Measurements from ENCODE around the gene AFAP1. TPM values are rescaled to one million over a fixed set of nuclear protein-coding genes. Genes with fewer than 3 reads are reported as not detected.
A peak's percentile ranks its signal among the peaks of the same experiment; 100 is the strongest.

AFAP1 gene
- total and polyA plus RNA-seq, 2 of the 4 experiments (the other 2 are of a cell fraction), result 48.2 to 80.9 TPM

GRCh38 chr4:7880683-7881082 lies 59.0 kb downstream of the AFAP1 start:
- H2BK15ac ChIP-seq (ENCODE audit: low read depth, low read length), result peak overlapping the region; percentile 12; the same call in 2 of the 3 replicates
- peak overlapping the region; percentile 21 for H3K4ac ChIP-seq (ENCODE audit: low read depth, low read length)
- TF ChIP-seq POLR2A (IDR thresholded peaks at IDR 0.05; ENCODE audit: low read depth, low read length), result no peak
- TF ChIP-seq SMC3 (IDR thresholded peaks at IDR 0.05; ENCODE audit: low read depth, low read length), result no peak
- TF ChIP-seq RCOR1 (IDR thresholded peaks at IDR 0.05; ENCODE audit: insufficient replicate concordance, low read length), result no peak
- no peak for TF ChIP-seq RAD21 (IDR thresholded peaks at IDR 0.05; ENCODE audit: low read length)
- no peak for TF ChIP-seq MAFK (IDR thresholded peaks at IDR 0.05; ENCODE audit: low read depth, low read length)
- no peak for TF ChIP-seq RFX5 (IDR thresholded peaks at IDR 0.05; ENCODE audit: low read depth, low read length)
- peak overlapping the region; percentile 76; the same call in 1 of the 2 replicates for H4K5ac ChIP-seq (ENCODE audit: low read depth, low read length)
- peaks cover 6 to 75% of the 10 kb centered on the region in 2 experiments for H3K79me1 ChIP-seq (ENCODE audit: low read depth in 1 of 2, low read length in 2 of 2)
- H4K20me1 ChIP-seq (ENCODE audit: insufficient read depth, low read length), result peaks cover 77% of the 10 kb centered on the region
- no CpG with 5 or more reads among the region's 7 CpGs for WGBS, 2 experiments (ENCODE audit: extremely low coverage in 2 of 2, insufficient read length in 1 of 2)
- H3K23ac ChIP-seq (ENCODE audit: low read depth, low read length), result no peak overlapping the region
- H2AFZ ChIP-seq (replicated peaks; ENCODE audit: low read length, poor library complexity), result no peak overlapping the region
- no peak for DNase-seq
- H4K91ac ChIP-seq (ENCODE audit: insufficient read depth, low read depth, low read length), result peak overlapping the region; percentile 13; the same call in 1 of the 2 replicates
- no peak overlapping the region for H3K4me3 ChIP-seq (ENCODE audit: insufficient read depth, low read depth, low read length)
- H3K36me3 ChIP-seq (ENCODE audit: control insufficient read depth, insufficient read depth, low read length), result peaks cover 6% of the 10 kb centered on the region
- peak overlapping the region; percentile 51 for H3K27ac ChIP-seq (ENCODE audit: insufficient read depth, low read length)
- H3K9me1 ChIP-seq (ENCODE audit: insufficient read depth, low read length), result peaks cover 46% of the 10 kb centered on the region
- H2AK9ac ChIP-seq (replicated peaks; ENCODE audit: low read depth, low read length, poor library complexity), result no peak overlapping the region
- no TSS peak for BruUV-seq (replicated peaks)
- no peak overlapping the region for H3K9ac ChIP-seq (ENCODE audit: low read depth, low read length)
- in situ Hi-C loops (cut with MboI; ENCODE audit: low sequenced_read_pairs), result no loop called here
- H3K14ac ChIP-seq (replicated peaks; ENCODE audit: low read depth, low read length), result peak overlapping the region; percentile 10; the same call in 1 of the 2 replicates
- peak overlapping the region; percentile 64 for H2BK5ac ChIP-seq (ENCODE audit: low read depth, low read length, poor library complexity, severe bottlenecking)
- intact Hi-C loops (cut with micrococcal nuclease), result no loop called here
- peak overlapping the region; percentile 66; the same call in 1 of the 2 replicates for H3K18ac ChIP-seq (ENCODE audit: low read depth, low read length)
- H3K4me2 ChIP-seq (ENCODE audit: low read depth, low read length), result no peak overlapping the region
- peaks cover 49% of the 10 kb centered on the region for H3K4me1 ChIP-seq (ENCODE audit: control insufficient read depth, insufficient read depth, low read length)
- H3K56ac ChIP-seq (ENCODE audit: extremely low read depth, insufficient read depth, low read length), result no peak overlapping the region
- H4K8ac ChIP-seq (ENCODE audit: low read depth in 2 of 2, low read length in 2 of 2), result peak overlapping the region in 1 of 2 experiments; percentile 63; a peak in 3 of 4 replicates
- ATAC-seq (ENCODE audit: low read depth), result no peak
- H3K27me3 ChIP-seq (ENCODE audit: control insufficient read depth, insufficient read depth, low read length), result no peaks in the 10 kb centered on the region
- H2BK120ac ChIP-seq (ENCODE audit: low read depth, low read length), result peak overlapping the region; percentile 28
- H2BK20ac ChIP-seq (ENCODE audit: low read depth, low read length), result peak overlapping the region; percentile 46; the same call in 1 of the 2 replicates
- ChIA-PET POLR2A (ENCODE audit: unreplicated experiment) (no interaction called here), CTCF (no interaction called here)
- H3K9me3 ChIP-seq (ENCODE audit: control insufficient read depth, insufficient read depth, low read length), result no peaks in the 10 kb centered on the region
- H2AK5ac ChIP-seq (ENCODE audit: low read depth, low read length), result peak overlapping the region; percentile 31; the same call in 1 of the 2 replicates
- dilution Hi-C loops (cut with HindIII; ENCODE audit: low sequenced_read_pairs, unreplicated experiment), result no loop called here

All from IMR-90 (cell line).